HG02981 (cell line): ENCODE measurements around the gene RAC2.

Source experiments
- ATAC-seq: cut with Tn5 transposase; IDR thresholded peaks from one replicate; pipeline ENCODE4 v1.9.1; 2021; ENCODE audit warnings: mild to moderate bottlenecking, moderate library complexity; ENCODE audit not compliant: unreplicated experiment

Gene RAC2

DNA sequence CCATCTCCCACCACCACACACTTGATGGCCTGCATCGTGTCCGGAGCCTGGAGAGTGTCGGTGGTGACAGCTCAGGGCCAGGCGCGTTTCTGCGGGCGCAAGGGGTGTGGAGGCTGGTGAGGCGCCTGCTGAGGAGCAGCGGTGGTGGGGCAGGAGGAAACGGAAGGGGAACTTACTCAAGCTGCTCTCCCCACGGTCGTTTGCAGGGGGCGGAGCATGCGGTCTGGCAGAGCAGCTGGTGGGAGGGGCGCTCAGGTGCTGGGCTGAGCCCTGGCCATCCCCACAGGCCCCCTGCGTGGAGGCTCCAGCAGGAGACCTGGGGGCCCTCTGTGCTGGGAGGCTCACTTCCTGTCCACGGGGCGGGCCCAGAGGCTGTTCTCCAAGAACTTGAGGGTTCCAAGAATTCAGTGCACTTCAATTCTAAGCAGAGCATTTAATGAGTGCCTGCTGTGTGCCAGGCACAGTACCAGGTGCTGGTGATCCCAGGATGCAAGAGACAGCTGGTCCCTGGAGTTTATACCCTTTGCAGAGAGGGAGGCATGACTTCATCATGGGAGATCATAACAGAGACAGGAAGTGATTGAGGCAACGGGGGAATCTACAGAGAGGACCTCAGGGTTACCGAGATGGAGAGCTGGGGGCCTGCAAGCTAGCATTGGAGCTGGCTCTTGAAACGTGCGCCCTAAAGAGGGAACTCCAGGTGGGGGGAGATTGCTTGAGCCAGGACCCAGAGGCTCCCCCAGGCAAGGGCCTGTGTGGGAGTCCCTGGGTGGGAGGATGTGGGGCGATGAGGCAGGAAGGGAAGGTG, at the start of gene RAC2:
RAC2 (minus strand) TSS at position 156 of the 808 bp plus-strand sequence; CDS start at position 35, 121 bp downstream.
- peak; percentile 41 for ATAC-seq

- ATAC-seq = no peak
These were observed 49.1 kb upstream of the RAC2 start for GRCh38 chr22:37293172-37293571.

DNA sequence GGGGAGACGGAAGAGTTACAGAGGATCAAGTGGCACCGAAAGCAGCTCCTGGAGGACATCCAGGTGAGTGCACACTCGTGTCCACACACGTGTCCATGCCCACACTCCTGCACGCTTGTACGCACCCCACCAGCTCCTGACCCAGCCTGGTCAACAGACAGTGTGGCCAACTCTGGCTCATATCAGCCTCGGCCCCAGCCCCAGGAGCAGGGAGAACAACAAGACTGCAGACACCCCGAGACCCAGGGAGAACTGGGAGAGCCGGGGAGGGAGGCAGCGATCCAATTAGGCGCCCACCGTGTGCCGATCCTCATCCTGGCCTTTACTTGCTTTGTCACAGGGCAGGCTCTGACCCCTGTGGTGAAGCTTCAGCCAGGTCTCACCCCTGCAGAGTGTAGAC, 48.6 kb upstream of the RAC2 start:
- no peak for ATAC-seq

DNA sequence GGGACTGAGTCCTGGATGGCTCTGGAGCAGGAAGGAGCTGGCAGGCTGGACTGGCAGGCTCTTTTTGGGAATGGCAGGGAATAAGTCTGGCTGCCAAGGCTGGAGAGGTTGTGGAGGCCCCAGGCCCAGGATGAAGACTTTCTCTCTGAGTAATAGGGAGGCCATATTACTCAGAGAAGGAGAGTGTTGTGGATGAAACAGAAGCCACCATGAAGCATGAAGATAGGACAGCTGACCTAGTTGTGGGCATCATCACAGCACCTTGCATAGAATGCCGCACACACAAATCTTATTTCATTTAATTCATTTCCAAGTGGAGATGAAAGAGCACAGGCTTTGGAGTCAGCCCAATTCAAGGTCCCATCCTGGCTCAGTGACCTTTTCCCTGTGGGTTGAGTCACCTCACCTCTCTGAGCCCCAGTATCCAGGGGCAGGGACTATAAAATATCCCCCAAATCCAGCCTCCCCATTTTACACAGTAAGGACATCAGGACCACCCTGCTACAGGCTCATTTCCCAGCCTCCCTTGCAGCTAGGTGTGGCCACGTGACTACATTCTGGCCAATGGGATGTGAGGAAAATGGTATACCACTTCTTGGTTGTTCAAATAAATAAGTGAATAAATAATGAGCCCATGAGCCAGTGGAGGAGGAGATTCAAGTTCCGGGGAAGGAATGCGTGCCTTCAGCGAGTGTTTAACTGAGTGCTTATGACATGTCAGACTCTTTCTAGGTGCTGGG, 47.7 kb upstream of the RAC2 start:
- no peak for ATAC-seq

DNA sequence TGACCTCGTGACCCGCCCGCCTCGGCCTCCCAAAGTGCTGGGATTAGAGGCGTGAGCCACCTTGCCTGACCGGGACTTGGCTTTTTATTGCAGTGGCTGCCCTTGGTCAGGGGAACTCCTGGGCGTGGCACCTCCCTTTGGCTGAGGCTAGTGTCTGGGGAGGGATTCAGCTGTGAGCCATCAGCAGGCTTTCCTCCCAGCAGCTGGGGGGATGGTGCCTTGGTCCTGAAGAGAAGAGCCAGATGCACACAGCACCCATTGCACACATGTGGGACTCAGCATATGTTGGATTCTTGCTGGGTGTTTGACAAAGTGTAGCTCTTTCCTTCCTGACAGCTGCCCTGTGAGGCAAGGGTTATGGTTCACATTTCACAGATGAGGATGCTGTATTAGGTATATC, 46.7 kb upstream of the RAC2 start:
- ATAC-seq = no peak

DNA sequence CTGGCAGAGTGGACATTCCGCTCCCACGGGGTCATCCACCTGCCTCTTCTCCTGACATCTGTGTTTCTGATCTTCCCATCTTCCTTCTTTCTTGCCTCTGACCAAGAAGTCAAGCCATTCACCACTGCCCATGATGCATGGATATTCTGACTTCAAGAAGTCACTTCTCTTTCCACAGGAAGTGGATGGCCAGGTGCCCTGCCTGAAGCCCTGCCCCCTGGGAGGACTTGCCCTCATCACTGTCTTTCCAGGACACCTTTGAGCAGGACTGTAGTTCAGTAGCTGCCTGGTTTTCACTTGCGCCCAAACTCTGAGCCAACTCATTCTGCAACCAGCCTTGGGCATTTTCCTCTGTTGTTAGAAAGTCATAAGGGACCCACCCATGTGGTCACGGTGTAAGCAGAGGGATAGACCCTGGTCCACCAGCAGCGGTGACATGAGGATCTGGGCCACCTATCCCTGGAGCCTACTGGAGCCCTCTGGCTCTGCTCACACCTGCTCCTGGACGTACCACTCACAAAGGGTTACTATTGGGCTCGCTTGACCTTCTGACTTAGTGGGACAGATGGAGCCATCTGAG, 45.2 kb upstream of the RAC2 start:
- no peak for ATAC-seq

DNA sequence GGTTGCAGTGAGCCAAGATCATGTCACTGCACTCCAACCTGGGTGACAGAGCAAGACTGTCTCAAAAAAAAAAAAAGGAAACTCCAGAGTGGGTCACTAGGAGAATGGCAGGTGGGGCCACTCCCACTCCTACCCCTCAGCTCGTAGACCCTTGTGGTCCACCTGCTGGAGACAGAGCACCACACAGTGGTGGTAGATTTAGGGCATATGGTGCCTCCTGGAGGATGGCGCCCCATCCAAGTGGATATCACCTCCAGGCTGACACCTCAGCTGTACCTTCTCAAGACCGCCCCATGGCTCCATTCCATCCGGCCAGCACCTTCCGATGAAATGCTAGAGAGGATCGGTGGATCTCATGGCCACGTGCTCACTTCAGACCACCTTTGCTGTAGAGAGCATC, 44.5 kb upstream of the RAC2 start:
- ATAC-seq = no peak

- no peak for ATAC-seq
These were observed 43.5 kb upstream of the RAC2 start for GRCh38 chr22:37287550-37287951.

DNA sequence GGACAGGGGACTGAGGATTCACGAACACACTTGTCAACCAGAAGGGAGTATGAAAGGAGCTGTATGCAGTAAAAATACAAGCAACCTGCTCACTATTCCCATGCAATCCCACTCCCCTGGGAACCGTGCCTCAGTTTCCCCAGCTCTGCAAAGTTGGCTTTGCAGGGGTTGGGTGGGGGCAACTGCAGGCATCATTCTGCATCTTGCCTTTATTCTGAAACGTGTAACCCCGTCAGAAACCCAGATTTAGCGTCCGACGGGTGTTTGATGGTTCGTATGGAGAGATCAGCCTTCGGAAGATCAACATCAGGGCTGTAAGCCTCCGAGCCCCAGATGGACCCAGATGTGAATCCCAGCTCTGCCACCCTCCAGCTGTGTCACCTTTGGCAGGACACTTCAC, 41.9 kb upstream of the RAC2 start:
- no peak for ATAC-seq

DNA sequence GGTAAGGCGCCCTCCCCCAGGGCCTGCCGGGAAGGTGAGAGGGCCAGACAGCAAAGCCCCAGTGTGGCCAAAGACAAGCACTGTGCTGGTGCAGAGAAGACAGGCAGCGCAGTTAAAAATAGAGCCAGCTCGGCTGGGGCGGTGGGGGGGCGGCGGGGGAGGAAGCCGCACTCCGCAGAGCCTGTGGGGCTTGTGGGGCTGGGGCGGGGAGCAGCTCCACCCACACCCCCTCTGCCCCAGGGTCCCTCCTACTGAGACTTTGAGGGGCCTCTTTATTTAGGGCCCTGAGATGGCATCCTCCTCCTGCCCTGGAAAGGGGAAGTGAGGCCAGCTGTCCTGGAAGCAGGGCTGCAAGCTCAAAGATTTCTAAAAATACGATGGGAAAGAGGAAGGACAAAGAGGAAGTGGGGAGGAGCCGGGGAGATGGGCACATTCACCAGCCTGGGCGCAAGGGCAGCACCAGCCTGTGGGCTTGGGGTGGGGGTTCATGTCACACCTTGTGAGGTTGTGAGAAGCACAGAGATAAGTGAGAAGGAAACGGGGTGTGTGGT, 40.8 kb upstream of the RAC2 start:
- ATAC-seq = no peak

- no peak for ATAC-seq
These were observed 40.2 kb upstream of the RAC2 start for GRCh38 chr22:37284126-37284804.

GRCh38 chr22:37283393-37283937, 39.4 kb upstream of the RAC2 start:
- no peak for ATAC-seq

- ATAC-seq = no peak
These were observed 38.3 kb upstream of the RAC2 start, which contains the start of gene CYTH4 for GRCh38 chr22:37282385-37282677. CYTH4 (plus strand) TSS chr22:37282508; CDS start chr22:37282570, 62 bp downstream.

GRCh38 chr22:37281646-37282384, 37.7 kb upstream of the RAC2 start:
- ATAC-seq = no peak

GRCh38 chr22:37281195-37281594, 37.1 kb upstream of the RAC2 start:
- ATAC-seq = no peak

GRCh38 chr22:37280718-37281117, 36.6 kb upstream of the RAC2 start:
- ATAC-seq = no peak

DNA sequence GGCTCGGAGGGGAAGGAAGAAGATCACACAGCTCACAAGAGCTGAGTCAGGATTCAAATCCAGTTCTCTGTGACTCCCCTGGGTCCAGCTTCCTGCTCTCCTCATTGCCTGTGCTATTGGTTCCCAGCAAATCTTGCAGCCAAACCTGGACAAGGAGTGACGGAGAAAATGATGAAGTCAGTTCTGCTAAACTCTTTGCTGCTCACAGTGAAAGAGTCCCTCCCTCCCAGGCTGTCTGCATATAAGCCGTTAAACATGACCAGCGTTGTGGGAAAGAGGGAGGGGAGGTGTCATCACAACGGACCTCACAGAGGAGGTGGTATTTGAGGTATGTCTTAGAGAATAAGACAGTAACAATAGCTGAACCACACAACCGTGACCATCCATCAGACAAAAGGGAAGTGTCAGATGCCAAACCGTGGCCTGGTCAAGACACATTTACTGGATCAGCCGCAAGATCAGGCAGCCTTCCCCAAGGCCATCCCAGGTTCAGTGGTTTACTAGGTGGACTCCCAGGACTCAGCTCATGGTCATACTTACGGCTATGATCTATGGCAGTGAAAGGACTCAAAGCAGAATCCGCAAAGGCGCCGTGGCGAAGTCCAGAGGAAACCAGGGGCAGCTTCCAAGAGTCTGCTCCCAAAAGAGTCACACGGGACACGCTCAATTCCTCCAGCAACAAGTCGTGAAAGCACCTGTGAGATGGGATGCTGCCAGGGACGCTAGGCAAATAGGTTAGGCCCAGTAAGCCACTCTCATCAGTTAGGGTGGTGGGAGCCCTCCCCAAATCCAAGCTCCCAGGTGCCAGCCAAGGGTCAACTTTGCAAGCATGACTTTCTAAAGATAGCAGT, 35.5 kb upstream of the RAC2 start:
- no peak for ATAC-seq

- no peak for ATAC-seq
These were observed 34.2 kb upstream of the RAC2 start for GRCh38 chr22:37278261-37278660.

GRCh38 chr22:37277384-37277783, 33.3 kb upstream of the RAC2 start:
- no peak for ATAC-seq
